Activated CD4-positive, alpha-beta T cell treated with anti-CD3 and anti-CD28 coated beads, Interleukin-2, amount 10 ng/mL, durations not matched to agents 24 days and 14 days (primary cell): ENCODE data around the gene BTBD6. TPM values are rescaled to one million over a fixed set of nuclear protein-coding genes. Genes with fewer than 3 reads are reported as not detected.

Source experiments
- DNase-seq: peaks from one replicate; pipeline ENCODE4 v3.0.0; 2022
- H3K27ac Mint-ChIP-seq: one replicate; pipeline ENCODE4 v1.8.0; 2022; ENCODE audit warnings: mild to moderate bottlenecking, mixed read lengths
- H3K27me3 Mint-ChIP-seq: one replicate; pipeline ENCODE4 v1.8.0; 2022; ENCODE audit warnings: mixed read lengths
- H3K36me3 Mint-ChIP-seq: one replicate; pipeline ENCODE4 v1.8.0; 2022; ENCODE audit warnings: low read depth, mild to moderate bottlenecking, mixed read lengths
- H3K4me1 Mint-ChIP-seq: one replicate; pipeline ENCODE4 v1.8.0; 2021; ENCODE audit warnings: mixed read lengths
- H3K4me3 Mint-ChIP-seq: one replicate; pipeline ENCODE4 v1.8.0; 2022; ENCODE audit warnings: mild to moderate bottlenecking, moderate library complexity, mixed read lengths
- H3K9me3 Mint-ChIP-seq: one replicate; pipeline ENCODE4 v1.8.0; 2021; ENCODE audit warnings: mixed read lengths
- intact Hi-C: fragments of 100-400 bp; cut with micrococcal nuclease; formaldehyde crosslinking; loops from one replicate; pipeline ENCODE4 v1.15.1; 2023
- total RNA-seq: library from RNA; stranded (reverse); gene quantifications from 2 replicates; pipeline ENCODE4 v1.2.3, GENCODE V29; 2022

Gene BTBD6
- total RNA-seq, 1 donor from 2014 or later = 39.8 TPM

DNA sequence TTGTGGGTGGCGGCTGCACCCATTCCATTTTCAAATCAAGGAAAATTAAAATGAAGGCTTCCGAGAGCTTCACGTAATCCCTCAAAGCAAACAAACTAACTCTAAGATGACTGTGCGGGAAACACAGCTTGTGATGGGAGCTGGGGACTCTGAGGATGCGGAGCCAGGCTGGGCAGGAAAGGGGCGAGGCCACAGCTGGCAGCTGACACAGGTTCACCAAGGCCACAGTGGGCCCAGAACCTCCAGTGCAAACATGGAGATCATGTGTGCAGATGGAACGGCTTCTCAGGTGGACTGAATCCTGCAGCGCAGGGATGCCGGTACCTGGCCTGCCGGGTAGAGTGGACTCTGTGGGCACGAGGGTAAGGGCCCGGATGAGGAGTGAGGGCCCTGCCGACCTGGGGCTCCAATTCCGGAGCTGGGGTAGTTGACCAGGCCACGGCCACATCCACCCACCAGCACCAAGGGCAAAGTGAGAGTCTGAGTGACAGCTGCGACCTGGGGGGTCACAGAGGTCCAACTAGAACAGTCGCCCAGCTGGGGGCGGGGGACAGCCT, 19.2 kb upstream of the BTBD6 start:
- no peak overlapping the region for H3K27ac Mint-ChIP-seq
- no peaks in the 10 kb centered on the region for H3K9me3 Mint-ChIP-seq
- H3K27me3 Mint-ChIP-seq = no peaks in the 10 kb centered on the region
- DNase-seq = no peak
- H3K4me1 Mint-ChIP-seq = no peaks in the 10 kb centered on the region
- no peak overlapping the region for H3K4me3 Mint-ChIP-seq
- peaks cover 11% of the 10 kb centered on the region for H3K36me3 Mint-ChIP-seq
- intact Hi-C loops = no loop called here

DNA sequence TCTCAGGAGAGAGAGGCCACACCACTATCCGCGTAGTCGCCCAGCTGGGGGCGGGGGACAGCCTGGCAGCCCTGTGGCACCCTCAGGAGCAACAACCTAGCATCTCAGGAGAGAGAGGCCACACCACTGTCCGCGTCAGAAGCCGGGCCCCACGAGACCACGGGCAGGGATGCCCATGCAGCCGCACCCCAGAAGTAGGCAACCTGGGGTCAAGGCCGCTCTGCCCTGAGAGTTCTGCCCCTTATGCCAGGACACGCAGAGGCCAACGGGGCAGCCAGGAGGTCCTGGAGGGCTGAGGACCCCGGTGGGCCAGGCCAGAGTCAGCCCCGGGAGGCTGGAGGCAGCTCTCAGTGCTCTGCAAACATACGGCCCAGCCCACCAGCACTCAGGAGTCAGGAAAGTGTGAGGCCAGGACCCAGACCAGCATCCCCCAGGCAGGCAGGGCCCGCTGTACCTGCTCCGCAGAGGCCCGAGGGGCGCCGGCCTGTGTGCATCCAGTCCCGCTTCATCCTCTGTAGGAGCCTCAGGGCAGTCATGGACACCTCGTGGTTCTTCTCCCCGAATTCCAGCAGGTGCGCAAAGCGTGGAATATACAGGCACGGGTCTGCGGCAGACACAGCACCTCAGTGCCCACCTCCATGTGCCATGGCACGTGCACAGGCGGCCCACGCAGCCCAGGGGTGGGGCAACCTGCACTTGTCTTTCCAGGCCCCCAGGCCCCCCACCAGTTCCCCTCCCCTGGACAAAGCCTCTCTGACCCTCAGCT, 7.3 kb upstream of the BTBD6 start:
- intact Hi-C loops = no loop called here
- Mint-ChIP-seq H3K4me1 (peaks cover 5% of the 10 kb centered on the region), H3K27me3 (no peaks in the 10 kb centered on the region), H3K9me3 (no peaks in the 10 kb centered on the region), H3K36me3 (peaks cover 15% of the 10 kb centered on the region), H3K27ac (no peak overlapping the region), H3K4me3 (no peak overlapping the region)
- DNase-seq = no peak

DNA sequence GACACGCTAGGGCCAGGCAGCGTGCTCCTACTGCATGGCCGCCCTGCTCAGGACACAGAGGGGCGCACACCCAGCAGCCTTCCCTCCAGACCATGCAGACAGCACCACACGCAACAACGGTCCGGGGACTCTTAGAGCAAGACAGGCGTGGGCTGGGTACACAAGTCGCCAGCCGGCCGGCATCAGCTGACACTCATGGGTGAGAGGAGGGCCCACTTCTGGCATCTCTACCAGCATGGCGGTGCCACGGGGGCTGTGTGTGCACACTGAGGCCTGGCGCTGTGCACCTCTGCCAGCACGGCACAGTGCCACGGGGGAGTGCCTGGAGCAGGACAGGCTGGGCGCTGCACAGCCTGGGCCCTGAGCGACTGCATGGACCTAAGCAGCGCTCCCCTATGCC, 6.7 kb upstream of the BTBD6 start:
- Mint-ChIP-seq H3K27ac (no peak overlapping the region), H3K36me3 (peaks cover 16% of the 10 kb centered on the region), H3K4me3 (no peak overlapping the region), H3K27me3 (no peaks in the 10 kb centered on the region), H3K4me1 (peaks cover 5% of the 10 kb centered on the region), H3K9me3 (no peaks in the 10 kb centered on the region)
- intact Hi-C loops = no loop called here
- no peak for DNase-seq

DNA sequence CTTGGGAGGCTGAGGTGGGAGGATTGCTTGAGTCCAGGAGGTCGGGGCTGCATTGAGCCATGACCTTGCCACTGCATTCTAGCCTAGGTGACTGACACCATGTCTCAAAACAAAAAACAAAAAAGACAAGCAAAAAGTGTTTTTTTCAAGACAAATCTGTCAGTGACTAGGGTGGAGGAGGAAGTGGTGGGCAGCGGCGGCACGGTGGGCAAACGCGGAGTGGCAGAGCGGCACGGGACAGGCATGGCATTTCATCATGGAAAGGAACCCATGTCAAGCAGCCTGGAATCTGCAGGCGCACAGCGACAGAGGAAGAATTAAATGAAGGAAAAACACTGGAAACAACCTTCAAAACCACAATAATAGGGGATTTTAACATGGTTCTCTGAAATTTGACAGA, 4.0 kb upstream of the BTBD6 start:
- H3K9me3 Mint-ChIP-seq = no peaks in the 10 kb centered on the region
- no peaks in the 10 kb centered on the region for H3K27me3 Mint-ChIP-seq
- peaks cover 23% of the 10 kb centered on the region for H3K36me3 Mint-ChIP-seq
- H3K4me1 Mint-ChIP-seq = peaks cover 9% of the 10 kb centered on the region
- intact Hi-C loops = no loop called here
- DNase-seq = no peak
- no peak overlapping the region for H3K4me3 Mint-ChIP-seq
- H3K27ac Mint-ChIP-seq = no peak overlapping the region

DNA sequence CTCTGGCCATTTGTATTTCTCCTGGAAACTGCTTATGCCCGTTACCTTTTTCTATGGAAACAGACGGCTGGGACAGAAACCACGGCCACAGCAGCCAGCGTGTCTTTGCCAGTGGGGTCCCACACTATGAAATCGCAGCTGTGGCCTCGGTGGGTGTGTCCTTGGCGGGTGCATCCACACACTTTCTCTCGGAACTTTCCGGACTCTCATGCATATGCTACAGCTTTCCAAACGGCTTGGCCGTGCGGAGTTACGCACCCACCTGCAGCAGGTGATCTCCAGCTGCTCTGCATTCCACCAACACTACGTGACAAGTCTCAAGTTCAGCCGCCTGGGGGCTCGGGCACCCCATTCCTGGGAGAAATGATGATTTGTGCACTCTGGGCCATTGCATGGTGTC, 1.3 kb upstream of the BTBD6 start:
- intact Hi-C loops = no loop called here
- DNase-seq = no peak
- Mint-ChIP-seq H3K36me3 (peaks cover 37% of the 10 kb centered on the region), H3K27me3 (no peaks in the 10 kb centered on the region), H3K27ac (no peak overlapping the region), H3K9me3 (no peaks in the 10 kb centered on the region), H3K4me1 (peaks cover 16% of the 10 kb centered on the region), H3K4me3 (peak overlapping the region; percentile 81)

DNA sequence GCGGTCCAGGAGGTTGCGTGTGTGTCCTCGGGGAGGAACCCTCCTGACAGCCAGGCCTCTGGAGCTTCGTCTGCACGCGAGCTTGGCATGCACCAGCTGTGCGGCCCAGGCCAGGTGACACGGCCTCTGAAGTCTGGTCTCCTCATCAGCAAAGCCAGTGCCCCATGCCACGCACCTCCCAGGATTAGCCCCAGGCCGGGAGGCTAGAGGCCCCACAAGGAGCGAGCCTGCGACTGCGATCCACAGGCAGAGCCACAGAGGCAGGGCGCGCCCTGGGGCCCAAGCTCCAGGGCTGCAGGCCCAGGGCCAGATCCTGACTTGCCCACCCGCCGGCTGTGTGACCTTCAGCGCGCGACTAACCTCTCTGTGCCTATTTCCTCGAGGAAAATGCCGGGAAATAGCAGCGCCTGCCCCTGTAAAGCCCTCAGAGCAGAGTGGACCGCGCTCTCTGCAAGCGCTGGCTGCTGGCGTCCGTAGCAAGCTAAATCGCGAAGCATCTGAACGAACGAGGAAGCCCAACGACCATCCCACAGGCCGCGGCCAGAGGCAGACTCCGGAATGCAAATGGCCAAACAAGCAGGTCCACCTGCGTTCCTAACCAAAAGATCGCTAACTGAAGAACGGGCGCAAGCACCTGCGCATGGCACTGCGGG, 492 bp upstream of the BTBD6 start:
- H3K27me3 Mint-ChIP-seq = no peaks in the 10 kb centered on the region
- H3K9me3 Mint-ChIP-seq = no peaks in the 10 kb centered on the region
- intact Hi-C loops = no loop called here
- H3K4me3 Mint-ChIP-seq = peak overlapping the region; percentile 81
- peak overlapping the region; percentile 71 for H3K27ac Mint-ChIP-seq
- DNase-seq = no peak
- H3K4me1 Mint-ChIP-seq = peaks cover 16% of the 10 kb centered on the region
- peaks cover 39% of the 10 kb centered on the region for H3K36me3 Mint-ChIP-seq

DNA sequence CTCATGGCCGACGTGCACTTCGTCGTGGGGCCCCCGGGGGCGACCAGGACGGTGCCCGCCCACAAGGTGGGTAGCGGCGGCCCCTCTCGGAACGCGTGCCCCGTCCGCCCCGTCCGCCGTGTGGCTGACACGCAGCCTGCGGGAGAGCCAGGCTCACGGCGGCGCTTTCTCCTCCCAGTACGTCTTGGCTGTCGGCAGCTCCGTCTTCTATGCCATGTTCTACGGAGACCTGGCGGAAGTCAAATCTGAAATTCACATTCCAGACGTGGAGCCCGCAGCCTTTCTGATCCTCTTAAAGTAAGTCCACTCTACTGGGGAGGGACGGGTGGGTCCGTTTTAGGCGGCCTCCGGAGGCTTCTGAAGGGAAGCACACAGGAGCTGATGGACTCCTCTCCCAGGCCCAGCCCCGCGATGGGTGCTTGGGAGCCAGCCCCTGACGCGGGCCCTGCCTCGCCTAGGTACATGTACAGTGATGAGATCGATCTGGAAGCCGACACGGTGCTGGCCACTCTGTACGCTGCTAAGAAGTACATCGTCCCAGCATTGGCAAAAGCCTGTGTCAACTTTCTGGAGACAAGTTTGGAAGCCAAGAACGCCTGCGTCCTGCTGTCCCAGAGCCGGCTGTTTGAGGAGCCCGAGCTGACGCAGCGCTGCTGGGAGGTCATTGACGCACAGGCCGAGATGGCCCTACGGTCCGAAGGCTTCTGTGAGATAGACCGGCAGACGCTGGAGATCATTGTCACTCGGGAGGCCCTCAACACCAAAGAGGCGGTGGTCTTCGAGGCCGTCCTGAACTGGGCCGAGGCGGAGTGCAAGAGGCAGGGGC, 1.1 kb downstream of the BTBD6 start:
- intact Hi-C loops = no loop called here
- Mint-ChIP-seq H3K27ac (peak overlapping the region; percentile 29), H3K36me3 (peaks cover 37% of the 10 kb centered on the region), H3K4me1 (peaks cover 16% of the 10 kb centered on the region), H3K27me3 (no peaks in the 10 kb centered on the region), H3K9me3 (no peaks in the 10 kb centered on the region), H3K4me3 (peak overlapping the region; percentile 76)
- DNase-seq = no peak

DNA sequence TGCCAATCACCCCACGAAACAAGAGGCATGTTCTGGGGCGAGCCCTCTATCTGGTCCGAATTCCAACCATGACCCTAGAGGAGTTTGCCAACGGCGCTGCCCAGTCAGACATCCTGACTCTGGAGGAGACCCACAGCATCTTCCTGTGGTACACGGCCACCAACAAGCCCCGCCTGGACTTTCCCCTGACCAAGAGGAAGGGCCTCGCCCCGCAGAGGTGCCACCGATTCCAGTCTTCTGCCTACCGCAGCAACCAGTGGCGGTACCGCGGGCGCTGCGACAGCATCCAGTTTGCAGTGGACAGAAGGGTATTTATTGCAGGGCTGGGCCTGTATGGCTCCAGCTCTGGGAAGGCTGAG, 1.7 kb downstream of the BTBD6 start:
- Mint-ChIP-seq H3K4me3 (peak overlapping the region; percentile 76), H3K9me3 (no peaks in the 10 kb centered on the region), H3K36me3 (peaks cover 36% of the 10 kb centered on the region), H3K4me1 (peaks cover 16% of the 10 kb centered on the region), H3K27me3 (no peaks in the 10 kb centered on the region), H3K27ac (peak overlapping the region; percentile 53)
- no peak for DNase-seq
- intact Hi-C loops = no loop called here

DNA sequence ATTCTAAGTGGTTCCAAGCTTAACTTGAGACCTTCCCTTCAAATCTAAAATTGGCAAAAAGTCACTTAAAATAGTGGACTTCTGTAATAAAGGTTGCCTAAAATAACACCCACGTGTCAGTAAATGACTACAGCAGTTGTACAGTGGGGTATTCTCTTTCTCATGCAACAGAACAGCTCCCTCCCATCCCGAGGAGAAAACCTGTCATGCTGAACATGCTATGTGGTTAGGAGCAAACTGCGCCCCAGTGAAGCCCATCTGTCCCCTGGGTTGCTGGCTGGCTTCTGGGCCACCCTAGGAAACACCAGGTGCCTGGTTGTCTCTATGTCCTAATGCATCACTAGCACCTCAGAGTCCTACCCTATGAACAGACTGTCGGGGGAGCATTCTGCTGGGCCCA, 2.7 kb downstream of the BTBD6 start:
- intact Hi-C loops = no loop called here
- Mint-ChIP-seq H3K4me3 (no peak overlapping the region), H3K9me3 (no peaks in the 10 kb centered on the region), H3K27me3 (no peaks in the 10 kb centered on the region), H3K36me3 (peaks cover 29% of the 10 kb centered on the region), H3K4me1 (peaks cover 11% of the 10 kb centered on the region), H3K27ac (peak overlapping the region; percentile 29)
- no peak for DNase-seq

DNA sequence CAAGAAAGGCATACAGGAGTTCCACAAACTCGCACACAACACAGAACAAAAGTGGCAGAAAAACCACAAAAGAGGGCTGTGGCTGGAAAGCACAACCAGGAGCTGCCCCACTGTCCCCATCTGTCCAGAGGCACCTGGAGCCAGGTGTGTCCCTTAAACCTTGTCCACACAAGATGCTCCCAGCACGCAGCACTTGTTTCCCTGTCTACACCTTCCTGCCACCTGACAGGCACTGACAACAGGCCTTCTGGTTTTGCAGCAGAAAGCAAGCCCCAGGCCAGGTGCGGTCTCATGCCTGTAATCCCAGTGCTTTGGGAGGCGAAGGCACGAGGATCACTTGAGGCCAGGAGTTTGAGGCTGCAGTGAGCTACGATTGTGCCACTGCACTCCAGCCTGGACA, 3.6 kb downstream of the BTBD6 start:
- Mint-ChIP-seq H3K27me3 (no peaks in the 10 kb centered on the region), H3K9me3 (no peaks in the 10 kb centered on the region), H3K36me3 (peaks cover 28% of the 10 kb centered on the region), H3K27ac (no peak overlapping the region), H3K4me3 (no peak overlapping the region), H3K4me1 (peaks cover 11% of the 10 kb centered on the region)
- no peak for DNase-seq
- intact Hi-C loops = no loop called here

DNA sequence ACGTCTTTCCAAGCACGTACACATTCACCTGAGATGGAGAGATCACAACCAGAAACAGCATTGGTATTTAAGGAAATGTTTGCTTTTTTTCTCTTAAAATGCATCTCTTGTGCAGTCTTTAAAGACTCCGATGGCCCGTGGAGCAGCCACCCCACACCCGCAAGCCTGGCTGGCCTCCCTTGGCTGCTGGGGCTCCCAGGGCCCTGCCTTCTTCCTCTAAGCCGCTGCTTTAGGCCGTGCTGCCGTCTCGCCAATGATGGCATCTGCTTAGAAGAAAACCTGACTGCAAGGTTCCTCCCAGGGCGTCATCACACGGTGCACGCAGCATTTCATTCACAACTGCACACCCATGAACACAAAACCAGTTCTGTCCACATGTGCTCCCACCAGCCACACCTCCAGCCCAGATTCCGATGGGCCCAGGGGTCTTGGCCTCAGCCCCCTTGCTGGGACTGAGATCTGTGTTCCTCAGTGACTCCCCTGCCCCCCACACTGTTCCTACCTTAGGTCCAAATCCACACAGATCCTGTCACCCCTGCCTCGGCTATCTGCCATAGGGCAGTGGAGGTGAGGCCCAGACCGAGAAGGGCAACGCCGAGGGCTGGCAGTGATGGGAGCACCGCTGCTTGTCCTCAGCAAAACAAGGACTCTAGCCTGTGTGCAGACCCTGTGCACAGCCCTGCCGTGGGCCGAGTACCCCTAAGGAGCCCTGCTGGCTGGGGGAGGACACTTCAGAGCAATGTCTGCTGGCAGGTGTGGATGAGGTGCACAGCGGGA, 4.4 kb downstream of the BTBD6 start:
- peaks cover 25% of the 10 kb centered on the region for H3K36me3 Mint-ChIP-seq
- peaks cover 15% of the 10 kb centered on the region for H3K4me1 Mint-ChIP-seq
- H3K9me3 Mint-ChIP-seq = no peaks in the 10 kb centered on the region
- intact Hi-C loops = no loop called here
- H3K27me3 Mint-ChIP-seq = no peaks in the 10 kb centered on the region
- no peak overlapping the region for H3K4me3 Mint-ChIP-seq
- H3K27ac Mint-ChIP-seq = no peak overlapping the region
- no peak for DNase-seq

DNA sequence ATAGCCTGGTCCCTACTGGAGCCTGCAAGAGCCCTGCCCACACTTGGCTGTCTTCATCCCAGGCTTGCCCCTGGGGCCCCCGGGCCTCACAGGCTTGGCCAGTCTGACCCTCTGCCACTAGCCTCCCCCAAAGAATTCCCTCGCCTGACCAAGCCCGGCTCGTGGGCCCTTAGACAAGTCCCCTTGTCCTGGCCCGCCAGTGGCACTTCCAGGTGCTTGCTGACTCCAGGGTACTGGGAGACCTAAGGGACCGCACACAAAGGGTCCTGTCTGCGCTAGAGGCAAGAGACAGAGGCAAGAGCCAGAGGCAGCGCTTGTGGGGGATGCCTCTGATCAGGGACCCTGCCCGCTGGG, 5.0 kb downstream of the BTBD6 start:
- Mint-ChIP-seq H3K4me1 (peaks cover 15% of the 10 kb centered on the region), H3K27me3 (no peaks in the 10 kb centered on the region), H3K27ac (no peak overlapping the region), H3K36me3 (peaks cover 25% of the 10 kb centered on the region), H3K9me3 (no peaks in the 10 kb centered on the region), H3K4me3 (no peak overlapping the region)
- DNase-seq = no peak
- intact Hi-C loops = no loop called here

DNA sequence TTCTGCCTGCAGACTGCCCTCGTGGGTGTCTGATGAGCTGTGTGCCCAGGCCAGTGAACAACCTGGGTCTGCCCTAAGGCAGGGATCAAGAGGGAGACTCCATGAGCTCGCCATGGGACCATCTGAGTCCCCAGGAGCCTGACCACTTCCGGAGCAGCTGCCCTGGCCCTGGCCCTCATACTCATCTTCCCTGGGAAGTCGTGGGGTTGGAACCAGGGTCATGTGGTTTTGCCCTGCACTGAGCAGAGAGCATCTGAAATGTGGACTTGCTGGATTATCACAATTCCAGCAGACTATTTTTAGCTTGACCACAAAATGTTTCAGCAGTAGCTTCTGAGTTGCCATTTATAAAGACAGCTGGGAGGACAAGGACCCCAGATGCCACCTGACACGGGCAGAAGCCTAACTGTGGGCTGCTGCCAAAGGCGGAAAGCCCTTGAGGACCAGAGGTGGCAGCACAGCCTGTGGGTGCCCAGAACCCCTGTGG, 6.7 kb downstream of the BTBD6 start:
- intact Hi-C loops = no loop called here
- H3K36me3 Mint-ChIP-seq = peaks cover 17% of the 10 kb centered on the region
- no peak for DNase-seq
- peaks cover 10% of the 10 kb centered on the region for H3K4me1 Mint-ChIP-seq
- no peak overlapping the region for H3K27ac Mint-ChIP-seq
- no peaks in the 10 kb centered on the region for H3K27me3 Mint-ChIP-seq
- no peak overlapping the region for H3K4me3 Mint-ChIP-seq
- H3K9me3 Mint-ChIP-seq = no peaks in the 10 kb centered on the region
